Measurements from ENCODE around the gene HDAC11.
"Not testable (repeated sequence)": the region's sequence is repeated elsewhere in the genome, so short reads cannot be mapped to it uniquely, and the experiment has no call there.

HDAC11 gene

GRCh38 chr3:13509059-13509815, 29.1 kb downstream of the HDAC11 start:
- DNase-seq, result no peak

- no peak for DNase-seq
Observed at GRCh38 chr3:13509816-13510192, 29.7 kb downstream of the HDAC11 start.

GRCh38 chr3:13512451-13512850, 32.3 kb downstream of the HDAC11 start:
- no peak for DNase-seq

- peak; percentile 14 for DNase-seq
Observed at GRCh38 chr3:13513051-13513912, 33.2 kb downstream of the HDAC11 start.

GRCh38 chr3:13513913-13514517, 33.9 kb downstream of the HDAC11 start:
- no peak for DNase-seq

- DNase-seq, result no peak
Observed at GRCh38 chr3:13514639-13515435, 34.7 kb downstream of the HDAC11 start.

- DNase-seq, result no peak
Observed at GRCh38 chr3:13515786-13516759, 36.0 kb downstream of the HDAC11 start.

- DNase-seq, result no peak
Observed at GRCh38 chr3:13516760-13517135, 36.6 kb downstream of the HDAC11 start.

- DNase-seq, result no peak
Observed at GRCh38 chr3:13517253-13517977, 37.3 kb downstream of the HDAC11 start.

GRCh38 chr3:13518516-13518953, 38.4 kb downstream of the HDAC11 start:
- DNase-seq, result no peak

- DNase-seq, result no peak
Observed at GRCh38 chr3:13519006-13519791, 39.1 kb downstream of the HDAC11 start.

GRCh38 chr3:13520326-13520880, 40.3 kb downstream of the HDAC11 start:
- no peak for DNase-seq

GRCh38 chr3:13521309-13521708, 41.2 kb downstream of the HDAC11 start:
- no peak for DNase-seq

- not testable (repeated sequence) for DNase-seq
Observed at GRCh38 chr3:13521749-13522148, 41.6 kb downstream of the HDAC11 start.

GRCh38 chr3:13522236-13522635, 42.1 kb downstream of the HDAC11 start:
- no peak for DNase-seq

GRCh38 chr3:13524979-13525669, 45.0 kb downstream of the HDAC11 start:
- no peak for DNase-seq

- no peak for DNase-seq
Observed at GRCh38 chr3:13525827-13526625, 45.9 kb downstream of the HDAC11 start.

GRCh38 chr3:13526626-13526949, 46.5 kb downstream of the HDAC11 start:
- DNase-seq, result no peak

Data from amniotic stem cell (primary cell).